ENCODE data around the gene STK25. TPM values are rescaled to one million over a fixed set of nuclear protein-coding genes. Genes with fewer than 3 reads are reported as not detected.

The STK25 gene
- total RNA-seq, 1 experiment from 2014 or later: 201 TPM

DNA sequence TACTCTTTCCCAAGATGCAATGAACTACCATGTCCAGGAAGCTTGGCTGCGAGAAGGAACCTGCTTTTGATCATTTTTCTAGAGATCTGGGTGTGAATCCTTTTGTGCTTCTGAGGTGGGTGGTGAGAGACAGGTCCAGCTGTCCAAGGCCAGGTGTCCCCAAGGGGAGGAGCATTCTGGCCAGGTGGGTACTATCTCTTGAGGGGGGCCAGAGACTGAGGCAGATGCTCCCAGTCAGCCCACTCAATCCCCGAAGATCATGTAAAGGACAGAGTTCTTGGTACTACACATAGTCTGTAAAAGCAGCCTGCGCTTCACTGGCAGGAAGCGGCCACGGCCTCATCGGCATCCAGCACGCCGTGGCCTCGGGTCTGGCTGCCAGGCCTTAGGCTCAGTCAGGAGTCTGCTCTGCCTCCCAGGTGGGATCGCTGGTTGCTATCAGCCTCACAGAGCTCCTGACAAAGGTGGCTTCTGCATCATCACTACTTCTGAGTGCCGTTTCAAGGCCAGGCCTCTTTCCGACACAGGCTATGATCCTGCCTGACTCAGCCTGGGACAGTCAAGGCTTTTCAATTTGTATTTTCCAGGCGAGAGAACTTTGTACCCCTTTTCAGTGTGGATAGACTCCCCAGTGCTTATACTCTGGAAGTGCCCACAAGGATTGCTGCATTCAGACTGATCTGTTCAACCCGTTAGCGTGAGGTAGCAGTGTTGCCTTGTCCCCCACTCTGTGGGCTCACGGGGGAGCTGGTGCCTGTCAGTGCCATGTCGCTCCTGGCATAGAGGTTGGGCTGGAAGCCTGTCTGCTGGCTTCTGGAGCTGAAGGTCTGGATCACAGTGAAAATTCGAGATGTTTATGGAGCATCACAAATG lies 29.1 kb downstream of the STK25 start:
- Histone ChIP-seq H2AFZ (no peak overlapping the region), H3K36me3 (ENCODE audit: low read depth) (no peaks in the 10 kb centered on the region), H3K4me3 (no peak overlapping the region), H3K4me1 (replicated peaks; ENCODE audit: insufficient read depth) (no peaks in the 10 kb centered on the region), H4K20me1 (ENCODE audit: insufficient read depth) (no peaks in the 10 kb centered on the region), H3K4me2 (no peak overlapping the region), H3F3A (ENCODE audit: insufficient read depth, low read depth) (no peaks in the 10 kb centered on the region), H3K27ac (no peak overlapping the region), H3K79me2 (ENCODE audit: low read depth) (no peaks in the 10 kb centered on the region), H3K9me3 (ENCODE audit: insufficient read depth, low read depth) (no peaks in the 10 kb centered on the region), H3K9me2 (ENCODE audit: insufficient read depth) (no peaks in the 10 kb centered on the region), H3K27me3 (ENCODE audit: insufficient read depth, low read depth) (no peaks in the 10 kb centered on the region)
- TF ChIP-seq, protein P1, sequence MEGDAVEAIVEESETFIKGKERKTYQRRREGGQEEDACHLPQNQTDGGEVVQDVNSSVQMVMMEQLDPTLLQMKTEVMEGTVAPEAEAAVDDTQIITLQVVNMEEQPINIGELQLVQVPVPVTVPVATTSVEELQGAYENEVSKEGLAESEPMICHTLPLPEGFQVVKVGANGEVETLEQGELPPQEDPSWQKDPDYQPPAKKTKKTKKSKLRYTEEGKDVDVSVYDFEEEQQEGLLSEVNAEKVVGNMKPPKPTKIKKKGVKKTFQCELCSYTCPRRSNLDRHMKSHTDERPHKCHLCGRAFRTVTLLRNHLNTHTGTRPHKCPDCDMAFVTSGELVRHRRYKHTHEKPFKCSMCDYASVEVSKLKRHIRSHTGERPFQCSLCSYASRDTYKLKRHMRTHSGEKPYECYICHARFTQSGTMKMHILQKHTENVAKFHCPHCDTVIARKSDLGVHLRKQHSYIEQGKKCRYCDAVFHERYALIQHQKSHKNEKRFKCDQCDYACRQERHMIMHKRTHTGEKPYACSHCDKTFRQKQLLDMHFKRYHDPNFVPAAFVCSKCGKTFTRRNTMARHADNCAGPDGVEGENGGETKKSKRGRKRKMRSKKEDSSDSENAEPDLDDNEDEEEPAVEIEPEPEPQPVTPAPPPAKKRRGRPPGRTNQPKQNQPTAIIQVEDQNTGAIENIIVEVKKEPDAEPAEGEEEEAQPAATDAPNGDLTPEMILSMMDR (conservative IDR thresholded peaks at IDR 0.05): no peak
- TF ChIP-seq EZH2 (IDR thresholded peaks at IDR 0.05; ENCODE audit: low read depth): no peak
- BruUV-seq (replicated peaks): no TSS peak
- ChIA-PET POLR2A (ENCODE audit: unreplicated experiment) (no interaction called here), CTCF (no interaction called here)
- DNase-seq: no peak
- intact Hi-C loops (cut with micrococcal nuclease; ENCODE audit: unreplicated experiment): no loop called here

DNA sequence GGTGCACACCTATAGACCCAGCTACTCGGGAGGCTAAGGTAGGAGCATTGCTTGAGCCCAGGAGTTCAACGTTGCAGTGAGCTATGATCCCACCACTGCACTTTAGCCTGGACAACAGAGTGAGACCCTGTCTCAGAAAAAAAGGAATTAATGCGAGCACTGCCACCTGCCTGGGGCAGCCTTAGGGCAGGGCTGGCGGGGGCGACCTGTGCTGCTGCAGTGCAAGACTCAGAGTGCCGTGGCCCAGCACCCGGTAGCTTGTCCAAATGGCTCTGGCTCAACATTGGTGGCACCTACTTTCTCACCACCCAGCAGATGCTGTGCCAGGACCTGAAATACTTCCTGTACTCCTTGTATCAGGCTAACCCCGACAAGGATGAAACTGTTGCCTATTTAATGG lies 30.2 kb downstream of the STK25 start:
- intact Hi-C loops (cut with micrococcal nuclease; ENCODE audit: unreplicated experiment): no loop called here
- Histone ChIP-seq H3K27me3 (ENCODE audit: insufficient read depth, low read depth) (no peaks in the 10 kb centered on the region), H3K36me3 (ENCODE audit: low read depth) (no peaks in the 10 kb centered on the region), H2AFZ (no peak overlapping the region), H3F3A (ENCODE audit: insufficient read depth, low read depth) (no peaks in the 10 kb centered on the region), H3K27ac (no peak overlapping the region), H3K4me2 (no peak overlapping the region), H3K4me1 (replicated peaks; ENCODE audit: insufficient read depth) (no peaks in the 10 kb centered on the region), H4K20me1 (ENCODE audit: insufficient read depth) (no peaks in the 10 kb centered on the region), H3K9me3 (ENCODE audit: insufficient read depth, low read depth) (no peaks in the 10 kb centered on the region), H3K79me2 (ENCODE audit: low read depth) (no peaks in the 10 kb centered on the region), H3K4me3 (no peak overlapping the region), H3K9me2 (ENCODE audit: insufficient read depth) (no peaks in the 10 kb centered on the region)
- no peak for DNase-seq
- BruUV-seq (replicated peaks): no TSS peak
- ChIA-PET CTCF (no interaction called here), POLR2A (ENCODE audit: unreplicated experiment) (interaction anchor here (0.6 kb wide), 1 partner anchor 328 kb away, joined by 3 read pairs; no protein-coding TSS in a partner anchor)
- TF ChIP-seq, protein P1 (conservative IDR thresholded peaks at IDR 0.05): no peak
- no peak for TF ChIP-seq EZH2 (IDR thresholded peaks at IDR 0.05; ENCODE audit: low read depth)

DNA sequence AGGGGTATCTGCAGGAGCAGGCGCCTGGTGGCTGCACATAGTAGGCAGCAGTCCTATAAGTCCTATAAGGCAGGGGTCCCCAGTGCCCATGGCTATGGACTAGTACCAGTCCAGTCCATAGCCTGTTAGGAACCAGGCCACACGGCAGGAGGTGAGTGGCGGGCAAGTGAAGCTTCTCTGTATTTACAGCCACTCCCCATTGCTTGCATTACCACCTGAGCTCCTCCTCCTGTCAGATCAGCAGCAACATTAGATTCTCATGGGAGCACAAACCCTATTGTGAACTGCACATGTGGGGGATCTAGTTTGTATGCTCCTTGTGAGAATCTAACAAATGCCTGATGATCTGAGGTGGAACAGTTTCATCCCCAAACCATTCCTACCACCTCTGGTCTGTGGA lies 33.1 kb downstream of the STK25 start:
- no peak overlapping the region for H2AFZ ChIP-seq
- no peaks in the 10 kb centered on the region for H3K9me2 ChIP-seq (ENCODE audit: insufficient read depth)
- H3K79me2 ChIP-seq (ENCODE audit: low read depth): no peaks in the 10 kb centered on the region
- H3K36me3 ChIP-seq (ENCODE audit: low read depth): no peaks in the 10 kb centered on the region
- no peaks in the 10 kb centered on the region for H3K4me1 ChIP-seq (replicated peaks; ENCODE audit: insufficient read depth)
- no peak overlapping the region for H3K4me2 ChIP-seq
- no peak overlapping the region for H3K4me3 ChIP-seq
- intact Hi-C loops (cut with micrococcal nuclease; ENCODE audit: unreplicated experiment): no loop called here
- no peak overlapping the region for H3K27ac ChIP-seq
- CTCF ChIA-PET: no interaction called here
- H4K20me1 ChIP-seq (ENCODE audit: insufficient read depth): no peaks in the 10 kb centered on the region
- DNase-seq: no peak
- no peaks in the 10 kb centered on the region for H3K27me3 ChIP-seq (ENCODE audit: insufficient read depth, low read depth)
- no peak for TF ChIP-seq EZH2 (IDR thresholded peaks at IDR 0.05; ENCODE audit: low read depth)
- TF ChIP-seq, protein P1 (conservative IDR thresholded peaks at IDR 0.05): no peak
- no peaks in the 10 kb centered on the region for H3F3A ChIP-seq (ENCODE audit: insufficient read depth, low read depth)
- POLR2A ChIA-PET (ENCODE audit: unreplicated experiment): no interaction called here
- BruUV-seq (replicated peaks): no TSS peak
- H3K9me3 ChIP-seq (ENCODE audit: insufficient read depth, low read depth): no peaks in the 10 kb centered on the region
